Measurements from ENCODE around the gene AMDHD2. TPM values are rescaled to one million over a fixed set of nuclear protein-coding genes. Genes with fewer than 3 reads are reported as not detected.

AMDHD2 gene
- total RNA-seq, 1 donor from 2014 or later = 58.3 TPM

DNA sequence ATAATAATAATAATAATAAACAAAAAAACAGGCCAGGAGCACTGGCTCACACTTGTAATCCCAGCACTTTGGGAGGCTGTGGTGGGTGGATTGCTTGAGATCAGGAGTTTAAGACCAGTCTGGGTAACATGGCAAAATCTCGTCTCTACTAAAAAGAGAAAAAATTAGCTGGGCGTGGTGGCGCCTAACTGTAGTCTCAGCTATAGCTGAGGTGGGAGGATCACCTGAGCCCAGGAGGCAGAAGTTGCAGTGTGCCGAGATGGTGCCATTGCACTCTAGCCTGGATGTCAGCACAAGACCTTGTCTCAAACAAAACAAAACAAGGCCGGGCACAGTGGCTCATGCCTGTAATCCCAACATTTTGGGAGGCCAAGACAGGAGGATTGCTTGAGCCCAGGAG is 25.1 kb upstream of the AMDHD2 start:
- no peaks in the 10 kb centered on the region for H3K9me3 Mint-ChIP-seq
- H3K4me1 Mint-ChIP-seq = no peaks in the 10 kb centered on the region
- no peak for DNase-seq (ENCODE audit: low read depth, low spot score)
- no peaks in the 10 kb centered on the region for H3K27me3 Mint-ChIP-seq (ENCODE audit: low read depth)
- no peaks in the 10 kb centered on the region for H3K36me3 Mint-ChIP-seq (ENCODE audit: low read depth)
- TF ChIP-seq, protein P1, sequence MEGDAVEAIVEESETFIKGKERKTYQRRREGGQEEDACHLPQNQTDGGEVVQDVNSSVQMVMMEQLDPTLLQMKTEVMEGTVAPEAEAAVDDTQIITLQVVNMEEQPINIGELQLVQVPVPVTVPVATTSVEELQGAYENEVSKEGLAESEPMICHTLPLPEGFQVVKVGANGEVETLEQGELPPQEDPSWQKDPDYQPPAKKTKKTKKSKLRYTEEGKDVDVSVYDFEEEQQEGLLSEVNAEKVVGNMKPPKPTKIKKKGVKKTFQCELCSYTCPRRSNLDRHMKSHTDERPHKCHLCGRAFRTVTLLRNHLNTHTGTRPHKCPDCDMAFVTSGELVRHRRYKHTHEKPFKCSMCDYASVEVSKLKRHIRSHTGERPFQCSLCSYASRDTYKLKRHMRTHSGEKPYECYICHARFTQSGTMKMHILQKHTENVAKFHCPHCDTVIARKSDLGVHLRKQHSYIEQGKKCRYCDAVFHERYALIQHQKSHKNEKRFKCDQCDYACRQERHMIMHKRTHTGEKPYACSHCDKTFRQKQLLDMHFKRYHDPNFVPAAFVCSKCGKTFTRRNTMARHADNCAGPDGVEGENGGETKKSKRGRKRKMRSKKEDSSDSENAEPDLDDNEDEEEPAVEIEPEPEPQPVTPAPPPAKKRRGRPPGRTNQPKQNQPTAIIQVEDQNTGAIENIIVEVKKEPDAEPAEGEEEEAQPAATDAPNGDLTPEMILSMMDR (conservative IDR thresholded peaks at IDR 0.05) = no peak
- no peak overlapping the region for H3K4me3 Mint-ChIP-seq
- H3K27ac Mint-ChIP-seq (ENCODE audit: unreplicated experiment) = no peak overlapping the region

DNA sequence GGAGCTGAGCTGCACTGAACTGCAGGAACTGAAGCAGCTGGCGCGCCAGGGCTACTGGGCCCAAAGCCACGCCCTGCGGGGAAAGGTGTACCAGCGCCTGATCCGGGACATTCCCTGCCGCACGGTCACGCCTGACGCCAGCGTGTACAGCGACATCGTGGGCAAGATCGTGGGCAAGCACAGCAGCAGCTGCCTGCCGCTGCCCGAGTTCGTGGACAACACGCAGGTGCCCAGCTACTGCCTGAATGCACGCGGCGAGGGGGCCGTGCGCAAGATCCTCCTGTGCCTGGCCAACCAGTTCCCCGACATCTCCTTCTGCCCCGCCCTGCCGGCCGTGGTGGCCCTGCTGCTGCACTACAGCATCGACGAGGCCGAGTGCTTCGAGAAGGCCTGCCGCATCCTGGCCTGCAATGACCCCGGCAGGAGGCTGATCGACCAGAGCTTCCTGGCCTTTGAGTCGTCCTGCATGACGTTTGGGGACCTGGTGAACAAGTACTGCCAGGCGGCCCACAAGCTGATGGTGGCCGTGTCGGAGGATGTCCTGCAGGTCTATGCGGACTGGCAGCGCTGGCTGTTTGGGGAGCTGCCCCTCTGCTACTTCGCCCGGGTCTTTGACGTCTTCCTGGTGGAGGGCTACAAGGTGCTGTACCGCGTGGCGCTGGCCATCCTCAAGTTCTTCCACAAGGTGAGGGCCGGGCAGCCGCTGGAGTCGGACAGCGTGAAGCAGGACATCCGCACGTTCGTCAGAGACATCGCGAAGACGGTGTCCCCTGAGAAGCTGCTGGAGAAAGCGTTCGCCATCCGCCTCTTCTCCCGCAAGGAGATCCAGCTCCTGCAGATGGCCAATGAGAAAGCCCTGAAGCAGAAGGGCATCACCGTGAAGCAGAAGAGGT is 23.7 kb upstream of the AMDHD2 start:
- TF ChIP-seq, protein P1 (conservative IDR thresholded peaks at IDR 0.05) = no peak
- H3K36me3 Mint-ChIP-seq (ENCODE audit: low read depth) = no peaks in the 10 kb centered on the region
- H3K4me1 Mint-ChIP-seq = peaks cover under 1% of the 10 kb centered on the region
- no peak for DNase-seq (ENCODE audit: low read depth, low spot score)
- no peak overlapping the region for H3K27ac Mint-ChIP-seq (ENCODE audit: unreplicated experiment)
- H3K9me3 Mint-ChIP-seq = no peaks in the 10 kb centered on the region
- no peak overlapping the region for H3K4me3 Mint-ChIP-seq
- H3K27me3 Mint-ChIP-seq (ENCODE audit: low read depth) = no peaks in the 10 kb centered on the region

DNA sequence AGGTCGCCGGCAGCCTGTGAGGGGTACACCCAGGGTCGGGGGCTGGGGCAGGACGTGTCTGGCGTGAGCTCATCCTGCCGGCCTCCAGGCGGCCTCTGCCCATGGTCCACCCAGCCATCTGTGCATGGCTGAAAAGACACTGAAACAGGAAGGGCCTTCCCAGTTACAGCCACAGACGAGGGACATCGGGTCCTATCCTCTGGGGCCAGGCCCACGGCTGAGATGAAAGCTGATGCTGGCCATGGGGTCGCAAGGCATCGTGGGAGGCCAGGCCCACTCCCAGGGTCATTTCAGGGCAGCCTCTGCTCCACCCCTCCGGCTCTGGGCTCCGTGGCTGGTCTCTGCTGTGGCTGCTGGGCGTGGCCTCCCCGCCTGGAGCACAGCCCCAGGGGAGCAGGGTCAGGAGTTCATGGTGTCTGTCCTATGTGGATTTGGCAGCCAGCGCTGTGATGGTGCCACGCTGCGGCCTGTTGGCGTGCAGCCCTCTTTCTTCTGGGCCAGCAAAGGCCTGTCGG is 23.0 kb upstream of the AMDHD2 start:
- H3K27ac Mint-ChIP-seq (ENCODE audit: unreplicated experiment) = no peak overlapping the region
- TF ChIP-seq, protein P1 (conservative IDR thresholded peaks at IDR 0.05) = no peak
- no peaks in the 10 kb centered on the region for H3K36me3 Mint-ChIP-seq (ENCODE audit: low read depth)
- no peaks in the 10 kb centered on the region for H3K27me3 Mint-ChIP-seq (ENCODE audit: low read depth)
- H3K4me3 Mint-ChIP-seq = no peak overlapping the region
- DNase-seq (ENCODE audit: low read depth, low spot score) = no peak
- no peaks in the 10 kb centered on the region for H3K9me3 Mint-ChIP-seq
- H3K4me1 Mint-ChIP-seq = peaks cover 7% of the 10 kb centered on the region

DNA sequence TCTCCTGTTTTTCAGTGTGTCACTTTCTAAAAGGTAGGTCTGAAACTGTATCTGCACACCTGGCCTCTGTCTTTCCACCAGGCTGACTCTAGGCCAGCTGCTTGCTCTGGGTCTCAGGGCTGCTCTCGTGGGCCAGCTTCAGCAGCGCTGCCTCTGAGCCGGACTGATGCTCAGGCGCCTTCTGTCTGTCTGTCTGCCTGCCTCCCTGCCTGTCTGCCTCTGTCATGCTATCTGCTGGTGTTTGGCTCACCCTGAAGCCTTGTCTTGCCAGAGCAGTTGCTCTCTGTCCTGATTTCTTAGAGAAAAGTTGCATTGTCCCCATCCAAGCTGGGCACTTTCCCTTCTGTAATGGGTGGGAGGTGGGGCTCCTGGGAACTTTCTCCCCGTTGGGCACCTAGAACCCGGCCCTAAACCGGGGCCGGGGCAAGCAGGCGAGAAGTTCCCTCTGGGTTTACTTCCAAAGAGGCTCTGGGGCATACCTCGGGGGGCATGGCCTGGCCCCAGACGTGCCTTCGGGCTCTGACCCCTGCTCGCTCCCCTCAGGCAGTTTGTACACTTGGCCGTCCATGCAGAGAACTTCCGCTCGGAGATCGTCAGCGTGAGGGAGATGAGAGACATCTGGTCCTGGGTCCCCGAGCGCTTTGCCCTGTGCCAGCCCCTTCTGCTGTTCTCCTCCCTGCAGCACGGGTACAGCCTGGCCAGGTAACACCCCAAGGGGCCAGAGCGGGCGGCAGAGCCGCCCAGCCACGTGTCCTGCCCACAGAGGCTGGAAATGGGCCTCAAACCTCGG is 22.3 kb upstream of the AMDHD2 start:
- H3K9me3 Mint-ChIP-seq = no peaks in the 10 kb centered on the region
- no peak overlapping the region for H3K27ac Mint-ChIP-seq (ENCODE audit: unreplicated experiment)
- no peak overlapping the region for H3K4me3 Mint-ChIP-seq
- H3K27me3 Mint-ChIP-seq (ENCODE audit: low read depth) = no peaks in the 10 kb centered on the region
- DNase-seq (ENCODE audit: low read depth, low spot score) = no peak
- peaks cover 7% of the 10 kb centered on the region for H3K4me1 Mint-ChIP-seq
- TF ChIP-seq, protein P1 (conservative IDR thresholded peaks at IDR 0.05) = no peak
- no peaks in the 10 kb centered on the region for H3K36me3 Mint-ChIP-seq (ENCODE audit: low read depth)

DNA sequence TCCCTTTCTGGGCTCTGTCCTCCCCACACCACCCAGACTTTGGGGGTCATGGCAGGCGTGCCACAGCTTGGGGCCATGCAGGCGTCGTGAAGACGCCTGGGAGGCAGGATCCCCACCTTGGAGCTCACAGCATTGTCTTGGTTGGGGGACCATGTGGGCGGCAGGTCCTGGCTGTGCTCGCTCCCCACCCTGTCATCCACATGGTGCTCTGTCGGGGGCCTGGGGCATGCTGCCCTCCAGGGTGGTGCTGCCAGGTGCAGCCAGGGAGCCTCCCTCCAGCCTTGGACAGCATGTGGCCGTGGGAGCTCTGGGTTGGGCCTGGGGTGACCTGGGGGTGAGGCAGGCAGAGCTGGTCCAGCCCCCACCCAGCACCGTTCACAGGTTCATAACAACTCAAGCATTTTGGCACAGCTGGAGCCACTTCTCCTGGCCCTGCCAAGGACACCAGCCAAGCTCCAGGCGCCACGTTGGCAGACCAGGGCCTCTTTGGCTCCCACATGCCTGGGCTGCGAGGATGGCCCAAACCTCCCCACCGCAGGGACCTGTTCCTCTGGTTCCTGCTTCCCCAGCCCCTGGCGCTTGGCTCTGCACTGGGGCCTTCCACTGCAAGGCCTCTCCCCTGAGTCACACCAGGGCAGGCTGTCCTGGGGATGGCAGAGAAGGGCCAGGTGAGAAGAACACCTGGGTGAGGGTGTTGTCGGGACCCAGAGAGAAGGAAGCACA is 21.5 kb upstream of the AMDHD2 start:
- no peak overlapping the region for H3K27ac Mint-ChIP-seq (ENCODE audit: unreplicated experiment)
- H3K4me3 Mint-ChIP-seq = no peak overlapping the region
- peaks cover 7% of the 10 kb centered on the region for H3K4me1 Mint-ChIP-seq
- no peak for DNase-seq (ENCODE audit: low read depth, low spot score)
- TF ChIP-seq, protein P1 (conservative IDR thresholded peaks at IDR 0.05) = no peak
- no peaks in the 10 kb centered on the region for H3K27me3 Mint-ChIP-seq (ENCODE audit: low read depth)
- no peaks in the 10 kb centered on the region for H3K36me3 Mint-ChIP-seq (ENCODE audit: low read depth)
- H3K9me3 Mint-ChIP-seq = no peaks in the 10 kb centered on the region
